Measurements from ENCODE around the gene SSR1.

DNA sequence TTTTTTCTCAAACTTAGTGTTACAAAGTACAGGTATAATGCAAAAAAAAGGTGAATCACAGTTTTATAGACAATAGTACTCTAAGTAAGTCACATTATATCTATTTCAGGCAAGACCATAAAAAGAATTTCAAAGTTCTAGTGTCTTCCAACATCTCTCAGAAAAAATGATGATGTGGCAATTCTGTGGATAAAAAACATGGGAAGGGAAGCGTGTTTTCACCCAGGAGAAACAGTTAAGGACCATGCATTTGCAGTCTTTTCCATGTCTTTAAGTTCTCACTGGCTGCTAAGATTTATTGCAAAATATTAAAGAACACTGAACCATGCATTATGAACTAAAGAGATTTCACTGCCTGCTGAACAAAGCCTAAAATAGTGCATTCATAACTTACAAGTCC lies 1.8 kb downstream of the SSR1 start:
- no peak for TF ChIP-seq POLR2A (IDR thresholded peaks at IDR 0.05)
- TF ChIP-seq, protein P1, sequence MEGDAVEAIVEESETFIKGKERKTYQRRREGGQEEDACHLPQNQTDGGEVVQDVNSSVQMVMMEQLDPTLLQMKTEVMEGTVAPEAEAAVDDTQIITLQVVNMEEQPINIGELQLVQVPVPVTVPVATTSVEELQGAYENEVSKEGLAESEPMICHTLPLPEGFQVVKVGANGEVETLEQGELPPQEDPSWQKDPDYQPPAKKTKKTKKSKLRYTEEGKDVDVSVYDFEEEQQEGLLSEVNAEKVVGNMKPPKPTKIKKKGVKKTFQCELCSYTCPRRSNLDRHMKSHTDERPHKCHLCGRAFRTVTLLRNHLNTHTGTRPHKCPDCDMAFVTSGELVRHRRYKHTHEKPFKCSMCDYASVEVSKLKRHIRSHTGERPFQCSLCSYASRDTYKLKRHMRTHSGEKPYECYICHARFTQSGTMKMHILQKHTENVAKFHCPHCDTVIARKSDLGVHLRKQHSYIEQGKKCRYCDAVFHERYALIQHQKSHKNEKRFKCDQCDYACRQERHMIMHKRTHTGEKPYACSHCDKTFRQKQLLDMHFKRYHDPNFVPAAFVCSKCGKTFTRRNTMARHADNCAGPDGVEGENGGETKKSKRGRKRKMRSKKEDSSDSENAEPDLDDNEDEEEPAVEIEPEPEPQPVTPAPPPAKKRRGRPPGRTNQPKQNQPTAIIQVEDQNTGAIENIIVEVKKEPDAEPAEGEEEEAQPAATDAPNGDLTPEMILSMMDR (IDR thresholded peaks at IDR 0.05): no peak

Measured in thyroid gland (tissue), 4 donors.